HG02870 (cell line): ENCODE measurements around the gene HDAC9.

Experiments used
- ATAC-seq: cut with Tn5 transposase; IDR thresholded peaks from one replicate; pipeline ENCODE4 v1.9.1; 2021; ENCODE audit warnings: mild to moderate bottlenecking, moderate library complexity; ENCODE audit not compliant: unreplicated experiment

HDAC9 gene

DNA sequence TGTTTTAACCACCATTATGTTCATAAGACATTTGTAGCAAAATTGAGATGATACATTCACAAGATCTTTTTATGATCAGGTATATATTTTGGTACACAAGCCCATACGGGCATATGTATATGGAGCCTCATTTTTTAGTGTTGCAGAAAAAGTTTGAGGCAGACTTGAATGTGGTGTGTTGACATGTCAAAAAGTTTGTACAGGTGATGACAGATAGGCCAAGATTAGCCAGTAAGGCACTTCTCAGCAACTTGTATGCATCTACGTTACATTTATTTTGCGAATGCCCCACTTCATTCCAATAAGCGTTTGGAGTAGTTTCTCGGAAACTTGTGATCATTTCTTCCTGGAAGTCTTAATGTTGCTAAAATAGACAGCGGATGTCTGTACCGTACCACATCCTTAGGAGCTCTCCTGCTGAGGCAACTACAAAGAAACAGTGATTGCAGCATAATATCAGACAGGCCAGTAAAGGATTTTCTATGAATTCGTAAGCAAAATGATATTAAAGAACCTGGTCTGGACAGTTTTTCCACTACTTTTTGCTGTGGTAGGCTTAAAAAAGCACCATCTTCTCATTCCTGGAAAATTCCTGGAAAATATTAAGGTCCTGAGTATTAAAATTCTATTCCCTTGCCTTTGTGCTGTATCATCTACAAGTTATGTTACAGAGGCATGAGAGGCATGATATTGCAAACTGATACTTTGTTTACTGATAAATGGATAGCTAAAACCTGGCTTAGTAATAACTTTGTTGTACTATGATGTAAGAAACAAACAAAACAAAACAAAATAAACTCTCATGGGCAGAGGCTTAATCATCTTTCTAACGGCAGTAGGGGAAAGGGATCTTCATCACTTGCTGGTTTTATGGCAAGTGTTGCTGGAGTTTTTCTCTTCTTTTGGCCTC is 153.6 kb downstream of the HDAC9 start:
- ATAC-seq = no peak

DNA sequence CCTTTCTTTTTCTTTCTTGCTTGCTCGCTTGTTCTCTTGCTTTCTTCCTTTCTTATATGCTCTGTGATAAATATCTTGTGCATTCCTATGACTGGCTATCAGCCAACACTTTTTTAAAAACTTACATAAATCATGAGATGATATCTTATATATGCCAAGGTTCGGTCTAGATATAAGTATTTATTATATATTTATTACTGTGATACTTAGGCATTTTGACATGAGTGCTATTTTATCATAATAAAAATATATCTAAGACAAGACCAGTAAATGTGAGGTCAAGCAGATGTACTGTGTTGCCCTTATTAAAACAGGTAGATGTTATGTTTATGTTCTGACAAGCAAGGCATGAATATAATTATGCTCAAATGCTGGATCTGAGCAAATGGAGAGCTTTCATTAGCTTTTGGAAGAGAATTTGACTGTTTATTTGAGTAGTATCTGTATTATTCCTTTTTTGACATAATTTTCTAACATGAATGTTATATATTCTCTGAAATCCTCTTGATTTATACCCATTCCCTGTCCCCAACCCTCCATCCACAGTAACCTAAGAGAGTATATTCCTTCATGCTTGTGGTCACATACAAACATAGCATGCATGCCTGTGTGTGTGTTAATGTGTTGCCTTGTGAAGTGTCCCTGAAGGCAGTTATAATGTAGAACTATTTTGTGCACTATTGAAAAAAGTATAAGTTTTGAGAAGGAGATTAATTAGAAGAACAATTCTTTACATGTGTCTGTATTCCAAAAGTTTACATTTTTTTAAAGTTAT is 158.0 kb downstream of the HDAC9 start:
- no peak for ATAC-seq

DNA sequence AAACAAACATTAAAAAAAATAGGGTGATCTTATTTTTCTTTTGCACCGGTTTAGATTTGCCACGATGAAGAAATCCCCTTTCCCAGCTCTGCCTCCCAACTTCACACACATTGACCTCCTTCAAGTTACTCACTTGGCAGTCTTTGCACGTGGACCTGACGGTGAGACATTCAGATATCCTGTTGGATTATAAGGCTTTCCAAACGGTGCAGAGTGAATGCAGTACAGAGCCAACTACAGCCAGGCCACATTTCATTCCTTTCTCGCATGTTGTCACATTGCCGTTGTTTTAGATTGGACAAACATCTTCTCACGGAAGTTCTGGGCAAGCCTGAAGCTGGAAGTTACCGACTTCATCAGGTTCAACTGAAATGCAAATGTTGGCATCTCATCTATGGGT is 159.2 kb downstream of the HDAC9 start:
- no peak for ATAC-seq

DNA sequence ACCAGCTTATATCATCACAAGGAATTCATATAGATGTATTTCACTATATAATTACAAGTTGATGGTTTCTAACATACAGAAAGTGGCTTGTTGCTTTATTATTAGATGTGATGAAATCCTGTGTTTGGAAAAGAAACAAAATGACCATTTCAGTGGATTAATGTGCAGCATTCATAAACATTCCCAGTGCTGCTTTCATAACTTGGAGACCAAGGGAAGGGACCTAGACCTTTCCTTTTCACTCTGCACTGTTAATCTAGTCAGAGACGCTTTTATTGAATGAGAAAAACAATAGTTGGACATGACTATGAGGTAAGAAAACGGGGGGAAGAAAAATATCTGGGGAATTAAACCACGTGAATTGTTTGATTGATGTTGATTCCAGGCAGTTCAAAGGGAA is 160.0 kb downstream of the HDAC9 start:
- ATAC-seq = no peak

DNA sequence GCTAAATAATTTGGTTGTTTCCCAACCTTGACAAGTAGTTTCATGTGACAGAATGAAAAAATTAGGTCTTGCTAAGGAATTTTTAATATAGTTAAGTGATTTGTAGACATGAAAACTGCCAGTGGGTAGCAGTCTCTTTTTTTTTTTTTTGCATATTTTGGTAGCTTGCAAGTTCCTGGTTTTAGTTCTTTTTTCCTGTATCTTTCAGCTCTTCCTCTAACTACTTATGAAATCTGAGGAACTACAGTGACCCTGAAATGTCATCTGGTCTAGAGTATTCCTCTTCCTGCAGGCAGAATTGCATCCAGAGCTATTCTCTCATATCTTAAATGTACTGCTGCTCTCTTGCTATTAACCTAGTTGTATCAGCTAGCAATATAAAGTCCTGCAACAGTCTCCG is 160.4 kb downstream of the HDAC9 start:
- no peak for ATAC-seq

DNA sequence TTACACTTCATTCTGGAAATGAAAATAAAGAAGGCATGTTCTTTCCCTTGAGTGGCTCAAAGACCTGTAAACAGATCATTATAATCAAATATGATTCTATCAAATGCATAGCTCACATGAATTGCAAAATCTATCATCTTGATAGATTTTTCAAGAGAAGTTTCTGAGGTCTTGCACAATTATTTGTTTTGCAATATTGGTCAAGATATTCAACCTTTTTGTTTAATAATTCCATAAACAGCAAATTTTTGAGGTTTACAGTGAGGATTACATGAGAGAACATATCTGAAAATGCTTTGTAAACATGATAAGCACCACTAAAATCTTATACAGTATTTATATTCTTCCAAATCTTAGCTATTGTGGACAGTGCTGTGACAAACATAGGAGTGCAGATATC is 160.8 kb downstream of the HDAC9 start:
- ATAC-seq = no peak

DNA sequence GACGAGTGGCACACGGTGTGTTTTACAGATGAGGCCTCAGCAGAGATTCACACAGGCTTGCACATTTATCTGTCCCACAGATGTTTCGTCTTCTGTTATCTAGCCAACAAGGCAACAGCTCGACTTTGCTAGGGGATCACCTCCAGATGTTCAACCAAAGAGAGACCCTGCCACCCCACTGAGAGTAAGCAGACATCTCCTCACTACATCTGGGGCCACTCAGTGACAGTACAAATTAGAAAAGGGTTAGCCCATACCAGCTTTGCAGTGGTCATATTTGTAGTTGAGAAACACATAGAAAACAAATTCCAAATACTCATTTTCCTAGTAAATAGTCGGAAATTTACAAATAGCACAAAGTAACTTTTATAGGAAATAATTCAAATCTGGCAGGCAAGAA is 164.2 kb downstream of the HDAC9 start:
- ATAC-seq = no peak

DNA sequence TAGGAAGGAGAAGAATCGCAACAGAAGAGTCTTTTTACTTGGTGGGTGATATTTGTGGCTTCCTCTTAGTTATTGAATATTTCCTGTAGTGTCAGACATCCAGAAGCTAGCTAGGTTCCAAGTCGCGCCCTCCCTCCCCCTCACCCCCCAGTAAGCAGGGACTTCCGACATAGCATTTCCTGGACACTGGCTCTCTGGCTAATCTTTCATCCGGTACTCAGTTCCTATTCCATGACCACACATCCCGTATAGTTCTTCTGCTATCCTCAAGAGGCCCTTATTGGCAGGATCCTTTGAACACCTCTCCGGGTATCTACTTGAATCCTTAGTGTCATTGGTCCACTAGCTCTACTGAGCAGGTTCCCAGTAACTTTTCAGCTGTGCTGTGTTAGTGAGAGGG is 167.8 kb downstream of the HDAC9 start:
- ATAC-seq = no peak

DNA sequence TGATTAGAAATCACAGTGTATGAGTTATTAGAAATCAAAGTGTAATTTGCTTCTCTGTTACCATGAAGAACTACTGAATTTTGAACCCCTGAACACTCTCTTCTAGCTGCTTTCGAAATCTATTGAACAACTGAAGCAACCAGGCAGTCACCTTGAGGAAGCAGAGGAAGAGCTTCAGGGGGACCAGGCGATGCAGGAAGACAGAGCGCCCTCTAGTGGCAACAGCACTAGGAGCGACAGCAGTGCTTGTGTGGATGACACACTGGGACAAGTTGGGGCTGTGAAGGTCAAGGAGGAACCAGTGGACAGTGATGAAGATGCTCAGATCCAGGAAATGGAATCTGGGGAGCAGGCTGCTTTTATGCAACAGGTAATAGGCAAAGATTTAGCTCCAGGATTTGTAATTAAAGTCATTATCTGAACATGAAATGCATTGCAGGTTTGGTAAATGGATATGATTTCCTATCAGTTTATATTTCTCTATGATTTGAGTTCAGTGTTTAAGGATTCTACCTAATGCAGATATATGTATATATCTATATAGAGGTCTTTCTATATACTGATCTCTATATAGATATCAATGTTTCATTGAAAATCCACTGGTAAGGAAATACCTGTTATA is 170.7 kb downstream of the HDAC9 start:
- ATAC-seq = peak; percentile 97

DNA sequence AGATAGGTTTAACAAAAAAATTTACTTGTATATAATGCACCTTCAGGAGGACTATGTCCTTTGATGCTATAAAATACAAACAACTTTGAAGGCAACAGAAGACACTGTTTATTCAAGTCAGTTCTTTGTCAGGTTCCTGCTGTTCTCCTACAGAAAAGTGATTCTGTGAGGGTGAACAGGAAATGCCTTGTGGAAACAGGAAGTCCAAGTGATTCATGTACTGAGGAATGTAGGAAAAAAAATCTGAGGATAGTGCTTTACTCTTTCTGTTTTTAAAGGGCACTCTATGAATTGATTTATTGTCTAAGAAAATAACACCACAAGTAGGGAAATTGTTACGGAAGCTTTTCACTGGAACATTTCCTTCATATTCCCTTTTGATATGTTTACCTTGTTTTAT is 171.9 kb downstream of the HDAC9 start:
- no peak for ATAC-seq

DNA sequence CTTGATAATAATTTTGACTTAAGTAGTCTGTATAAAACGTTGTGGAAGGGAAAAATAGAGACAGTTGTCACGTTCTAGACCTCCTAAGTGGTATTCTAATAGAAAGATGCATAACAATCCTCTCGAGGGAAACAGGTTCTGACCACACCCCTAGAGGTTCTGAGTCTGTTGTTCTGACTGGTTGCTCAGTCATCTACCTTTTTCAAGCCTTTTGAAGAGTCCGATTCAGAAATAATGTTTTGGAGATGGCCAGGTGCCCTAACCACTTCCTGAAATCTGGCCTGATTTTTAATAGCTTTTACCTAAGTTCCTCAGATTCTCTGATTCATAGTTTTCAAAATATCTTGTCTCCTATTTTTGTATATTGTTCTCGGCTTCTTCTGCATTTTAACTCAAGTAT is 175.6 kb downstream of the HDAC9 start:
- no peak for ATAC-seq

DNA sequence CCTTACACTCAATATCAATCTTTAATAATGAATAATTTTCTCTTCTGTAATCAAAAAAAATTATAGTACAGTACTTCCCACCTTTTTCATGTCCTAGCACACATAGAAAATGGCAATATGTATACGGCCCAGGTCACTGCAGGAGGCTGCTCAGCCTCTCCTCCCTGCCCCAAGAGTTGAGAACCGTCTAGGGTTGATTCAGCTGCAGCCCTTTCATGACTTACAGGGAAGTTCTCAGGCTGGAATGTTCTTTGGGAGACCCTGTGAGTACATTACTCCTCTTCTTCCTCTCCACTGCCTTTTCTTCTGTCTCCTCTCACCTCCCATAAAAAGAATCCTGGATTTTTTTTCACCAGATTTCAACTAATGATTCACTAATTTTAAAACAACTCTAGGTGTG is 180.0 kb downstream of the HDAC9 start:
- no peak for ATAC-seq

DNA sequence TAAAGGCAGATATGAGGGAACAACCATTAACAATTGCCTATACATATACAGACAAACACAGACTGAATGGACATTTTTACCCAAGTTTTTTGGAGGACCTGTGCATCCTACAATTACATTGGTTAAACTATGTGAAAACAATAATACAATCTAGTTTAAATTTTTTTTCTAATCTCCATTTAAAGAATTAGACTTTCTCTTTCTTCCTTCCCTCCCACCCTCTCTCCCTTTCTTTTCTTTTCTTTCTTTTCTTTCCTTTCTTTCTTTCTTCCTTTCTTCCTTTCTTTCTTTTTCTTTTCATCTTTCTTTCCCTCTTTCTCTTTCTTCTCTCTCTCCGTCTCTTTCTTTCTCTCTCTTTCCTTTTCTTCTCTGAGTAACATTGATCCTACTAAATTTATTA is 183.7 kb downstream of the HDAC9 start:
- ATAC-seq = no peak

DNA sequence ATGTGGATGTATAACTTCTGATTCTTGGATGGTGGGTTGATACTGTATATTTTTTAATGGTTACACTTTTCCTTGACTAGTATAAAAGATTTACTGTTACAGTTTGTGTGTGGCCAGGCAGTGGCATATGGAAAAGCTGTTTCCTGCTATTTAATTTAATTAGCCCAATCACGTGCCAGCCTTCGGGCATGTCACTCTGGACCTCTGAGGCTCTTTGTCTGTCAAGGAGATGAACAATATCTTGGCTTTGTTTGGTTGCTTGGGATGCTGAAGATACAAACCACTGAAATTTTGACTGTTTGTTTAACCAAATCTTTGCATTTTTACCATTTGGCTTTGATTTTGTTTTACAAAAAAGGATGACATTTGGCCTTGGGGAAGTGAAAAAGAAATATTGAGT is 185.0 kb downstream of the HDAC9 start:
- ATAC-seq = no peak

DNA sequence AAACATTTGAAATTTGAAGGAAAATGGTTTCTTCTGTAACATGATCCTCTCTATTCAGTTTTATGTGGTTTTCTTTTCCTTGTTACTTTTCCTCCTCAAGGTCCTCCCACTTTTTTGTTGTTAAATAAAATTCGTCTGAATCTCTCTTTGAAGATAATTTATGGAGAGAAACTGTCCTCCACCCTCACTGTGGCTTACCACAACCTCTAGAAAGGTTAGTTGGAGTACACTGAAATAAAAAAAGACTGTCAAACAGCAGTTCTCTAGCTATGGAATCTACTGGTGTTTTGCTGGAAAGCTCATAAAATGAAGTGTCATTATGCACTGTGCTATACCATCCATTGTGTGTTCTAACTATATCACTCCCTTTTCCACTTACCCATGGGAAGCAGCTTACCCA is 189.4 kb downstream of the HDAC9 start:
- ATAC-seq = no peak

DNA sequence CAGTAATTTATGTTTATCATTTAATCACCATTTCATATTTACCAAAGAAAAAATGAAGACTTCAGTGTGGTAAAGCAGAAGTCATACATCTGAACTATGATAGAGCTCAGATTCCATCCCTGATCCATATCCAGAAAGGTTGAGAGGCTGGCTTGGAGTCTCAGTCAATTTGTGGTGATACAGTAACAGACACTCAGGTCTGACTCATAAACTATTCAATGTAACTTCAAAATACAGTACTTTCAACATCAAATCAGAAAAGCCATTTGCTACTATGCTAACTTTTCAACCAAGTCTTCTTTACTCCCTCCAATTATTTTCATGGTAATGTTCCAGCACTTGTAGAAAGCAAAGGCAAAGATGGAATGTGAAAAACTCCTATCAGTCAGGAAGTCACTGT is 190.4 kb downstream of the HDAC9 start:
- no peak for ATAC-seq

DNA sequence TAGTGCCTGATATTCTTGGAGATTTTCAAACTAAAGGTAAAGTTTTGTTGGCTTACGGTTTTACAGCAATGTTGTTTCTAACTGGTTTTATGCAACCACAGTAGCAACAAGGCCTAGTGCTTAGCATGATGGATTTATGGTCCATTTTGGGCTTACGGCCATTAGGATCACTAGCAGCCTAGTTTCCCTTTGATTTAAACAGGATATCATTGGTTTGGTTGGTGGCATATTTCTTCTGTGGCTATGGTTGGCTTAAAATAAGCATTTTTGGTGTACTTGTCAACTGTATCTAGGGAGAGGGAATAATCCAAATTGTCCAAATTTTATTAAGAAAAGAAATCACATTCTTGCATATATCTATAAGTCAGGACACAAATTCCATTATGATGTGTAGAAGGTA is 194.0 kb downstream of the HDAC9 start:
- ATAC-seq = no peak

DNA sequence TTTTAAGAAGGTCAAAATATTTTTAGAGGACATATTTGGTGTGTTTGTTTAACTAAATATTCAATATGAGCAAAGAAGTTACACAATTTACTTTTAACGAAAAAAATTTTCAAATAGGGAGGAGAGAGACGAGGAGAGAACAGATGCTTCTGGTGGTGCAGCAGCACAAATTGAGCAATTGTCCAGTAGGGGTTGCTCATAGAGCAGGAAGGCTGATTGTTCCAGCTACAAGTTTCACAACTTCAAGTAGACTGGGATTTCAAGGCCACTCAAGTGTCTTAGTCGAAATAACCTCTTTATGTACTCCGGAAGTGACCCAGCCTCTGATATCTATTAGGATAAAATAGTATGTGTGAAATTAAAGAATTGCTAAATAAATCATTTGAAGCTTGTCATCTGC is 197.9 kb downstream of the HDAC9 start:
- no peak for ATAC-seq

DNA sequence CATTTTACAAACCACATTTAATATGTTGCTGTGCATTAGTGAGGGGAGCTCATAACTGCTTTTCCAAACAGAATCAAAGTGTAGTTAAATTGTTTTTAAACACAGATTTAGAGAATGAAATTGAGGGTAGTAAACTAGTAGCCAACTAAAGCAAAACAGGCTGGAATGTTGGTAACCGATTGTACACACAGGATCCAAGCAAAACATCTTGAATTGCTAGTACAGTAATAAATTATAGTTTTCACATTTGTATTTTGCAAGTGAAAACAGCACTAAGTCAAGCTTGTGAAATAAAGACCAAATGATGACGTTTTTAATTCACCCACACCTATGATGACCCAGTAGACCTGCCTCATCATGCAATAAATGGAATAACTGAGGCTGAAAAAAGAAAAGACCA is 198.3 kb downstream of the HDAC9 start:
- no peak for ATAC-seq

DNA sequence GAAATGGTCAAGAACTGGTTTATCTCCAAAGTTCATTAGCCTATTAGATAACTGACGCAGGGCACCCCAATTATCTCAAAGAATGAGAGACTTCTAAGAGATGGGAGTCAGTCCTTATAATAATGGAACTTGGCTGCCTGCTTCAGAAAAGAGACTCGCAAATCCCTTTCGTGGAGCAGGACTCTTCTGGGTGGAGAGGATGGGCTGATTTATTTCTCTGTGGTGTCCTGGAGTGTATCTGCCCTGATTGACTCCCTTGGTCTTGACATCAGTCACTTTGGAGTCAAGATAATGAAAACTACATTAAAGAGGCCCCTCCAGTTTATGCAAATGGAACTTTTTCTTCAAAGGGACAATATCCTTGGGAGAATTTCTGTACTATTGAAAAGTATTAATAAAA is 198.9 kb downstream of the HDAC9 start:
- ATAC-seq = no peak

DNA sequence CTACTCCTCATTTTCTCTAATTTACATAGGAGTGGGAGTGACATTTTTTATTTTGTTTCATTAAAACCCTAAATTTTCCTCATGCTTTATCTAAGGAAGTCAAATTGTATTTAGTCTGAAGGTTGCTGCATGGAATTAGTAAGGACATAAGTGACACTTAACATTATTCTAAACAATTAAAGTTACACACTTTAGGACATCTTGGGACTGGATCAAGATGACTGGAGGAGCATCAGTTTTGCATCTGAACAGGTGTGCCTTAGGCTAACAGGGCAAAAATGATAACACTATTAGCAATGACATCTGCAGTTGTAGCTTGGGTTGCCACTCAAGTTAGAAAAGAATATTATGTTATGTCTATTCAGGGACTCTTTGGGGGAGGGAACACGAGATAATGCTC is 199.4 kb downstream of the HDAC9 start:
- ATAC-seq = no peak

DNA sequence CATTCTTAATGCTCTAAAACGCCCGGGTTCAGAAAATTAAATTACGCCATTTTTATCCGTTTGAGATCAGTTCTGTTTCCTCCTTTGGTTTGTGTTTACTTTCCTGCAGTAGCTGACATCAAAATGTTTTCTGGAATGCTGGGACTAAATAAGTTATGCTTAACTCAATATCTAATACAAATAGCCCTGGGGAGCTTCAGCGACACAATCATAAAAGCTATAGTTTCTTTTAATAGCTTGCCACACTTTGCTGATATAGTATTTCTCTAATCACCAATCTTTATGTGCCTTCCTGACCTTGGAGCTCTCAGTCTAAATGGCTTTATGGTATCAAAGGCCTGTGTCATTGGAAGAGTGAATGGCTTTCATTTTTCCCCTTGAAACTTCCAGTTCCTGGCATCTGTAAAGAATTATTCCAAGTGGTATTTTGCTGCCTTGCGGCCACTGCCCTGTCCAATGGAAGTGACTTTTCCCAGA is 202.7 kb downstream of the HDAC9 start:
- ATAC-seq = no peak
